ENCODE results near the gene FSHB.
"Not testable (repeated sequence)": the region's sequence is repeated elsewhere in the genome, so short reads cannot be mapped to it uniquely, and the experiment has no call there.

Gene FSHB

GRCh38 chr11:30197869-30198268 is 32.9 kb upstream of the FSHB start:
- no peak overlapping the region for H4K8ac ChIP-seq (ENCODE audit: low read depth, low read length)
- H3K4me3 ChIP-seq (ENCODE audit: low read length in 2 of 2): no peak overlapping the region
- H2BK12ac ChIP-seq (ENCODE audit: low read length): no peak overlapping the region
- H3K4ac ChIP-seq (ENCODE audit: low read length): no peak overlapping the region
- H3K27ac ChIP-seq (replicated peaks; ENCODE audit: low read length): no peak overlapping the region
- H3K9me3 ChIP-seq (replicated peaks in 1 of 2; ENCODE audit: control insufficient read depth in 2 of 2, insufficient read depth in 1 of 2, low read depth in 1 of 2, low read length in 2 of 2): peaks cover 0 to 2% of the 10 kb centered on the region in 2 donors
- DNase-seq (ENCODE audit: low spot score): no peak
- no peak overlapping the region for H3K18ac ChIP-seq (ENCODE audit: low read length)
- H2BK5ac ChIP-seq (ENCODE audit: low read length): no peak overlapping the region
- no peak overlapping the region for H2AK5ac ChIP-seq (ENCODE audit: low read depth, low read length)
- no peak overlapping the region for H3K4me2 ChIP-seq (ENCODE audit: insufficient read depth, low read length, poor library complexity, severe bottlenecking)
- no peak overlapping the region for H3K14ac ChIP-seq (ENCODE audit: low read length)
- no CpG with 5 or more reads among the region's 2 CpGs for WGBS, 2 donors (ENCODE audit: extremely low coverage in 2 of 2, insufficient read length in 2 of 2, insufficient replicate concordance in 1 of 2)
- no peak overlapping the region for H4K91ac ChIP-seq (ENCODE audit: low read depth, low read length, poor library complexity)
- H3K23ac ChIP-seq (ENCODE audit: low read depth, low read length, poor library complexity): no peak overlapping the region
- no peaks in the 10 kb centered on the region for H3K36me3 ChIP-seq (replicated peaks in 1 of 2; ENCODE audit: control insufficient read depth in 2 of 2, insufficient read depth in 2 of 2, low read length in 2 of 2)
- H2BK15ac ChIP-seq (ENCODE audit: low read length): no peak overlapping the region
- no peaks in the 10 kb centered on the region for H3K27me3 ChIP-seq (ENCODE audit: control insufficient read depth in 3 of 3, insufficient read depth in 3 of 3, low read depth in 1 of 3, low read length in 3 of 3)
- H3K79me1 ChIP-seq (ENCODE audit: low read depth, low read length): peaks cover 3% of the 10 kb centered on the region
- H2AFZ ChIP-seq (ENCODE audit: low read length): peak overlapping the region; percentile 61
- no peak overlapping the region for H2BK120ac ChIP-seq (ENCODE audit: low read depth, low read length)
- no peaks in the 10 kb centered on the region for H3K4me1 ChIP-seq (ENCODE audit: control insufficient read depth in 2 of 2, insufficient read depth in 1 of 2, low read depth in 1 of 2, low read length in 2 of 2)
- no peak overlapping the region for H3K9ac ChIP-seq (ENCODE audit: low read depth, low read length, poor library complexity)

GRCh38 chr11:30202989-30203388 is 27.8 kb upstream of the FSHB start:
- H2BK15ac ChIP-seq (ENCODE audit: low read length); H4K91ac ChIP-seq (ENCODE audit: low read depth, low read length, poor library complexity); H3K23ac ChIP-seq (ENCODE audit: low read depth, low read length, poor library complexity); H2AK5ac ChIP-seq (ENCODE audit: low read depth, low read length); H3K9me3 ChIP-seq (replicated peaks in 1 of 2; ENCODE audit: control insufficient read depth in 2 of 2, insufficient read depth in 1 of 2, low read depth in 1 of 2, low read length in 2 of 2); DNase-seq (ENCODE audit: low spot score); H3K18ac ChIP-seq (ENCODE audit: low read length); H3K4me3 ChIP-seq (ENCODE audit: low read length in 2 of 2); H3K79me1 ChIP-seq (ENCODE audit: low read depth, low read length); H3K4me1 ChIP-seq (ENCODE audit: control insufficient read depth in 2 of 2, insufficient read depth in 1 of 2, low read depth in 1 of 2, low read length in 2 of 2); H3K27ac ChIP-seq (replicated peaks; ENCODE audit: low read length); H3K27me3 ChIP-seq (ENCODE audit: control insufficient read depth in 3 of 3, insufficient read depth in 3 of 3, low read depth in 1 of 3, low read length in 3 of 3); H3K36me3 ChIP-seq (replicated peaks in 1 of 2; ENCODE audit: control insufficient read depth in 2 of 2, insufficient read depth in 2 of 2, low read length in 2 of 2); H2BK12ac ChIP-seq (ENCODE audit: low read length); H3K9ac ChIP-seq (ENCODE audit: low read depth, low read length, poor library complexity); H4K8ac ChIP-seq (ENCODE audit: low read depth, low read length); H2BK5ac ChIP-seq (ENCODE audit: low read length); H2BK120ac ChIP-seq (ENCODE audit: low read depth, low read length); H2AFZ ChIP-seq (ENCODE audit: low read length); H3K14ac ChIP-seq (ENCODE audit: low read length); H3K4ac ChIP-seq (ENCODE audit: low read length); H3K4me2 ChIP-seq (ENCODE audit: insufficient read depth, low read length, poor library complexity, severe bottlenecking): not testable (repeated sequence)
- WGBS, 2 donors (ENCODE audit: extremely low coverage in 2 of 2, insufficient read length in 2 of 2, insufficient replicate concordance in 1 of 2): no CpG with 5 or more reads among the region's 6 CpGs

DNA sequence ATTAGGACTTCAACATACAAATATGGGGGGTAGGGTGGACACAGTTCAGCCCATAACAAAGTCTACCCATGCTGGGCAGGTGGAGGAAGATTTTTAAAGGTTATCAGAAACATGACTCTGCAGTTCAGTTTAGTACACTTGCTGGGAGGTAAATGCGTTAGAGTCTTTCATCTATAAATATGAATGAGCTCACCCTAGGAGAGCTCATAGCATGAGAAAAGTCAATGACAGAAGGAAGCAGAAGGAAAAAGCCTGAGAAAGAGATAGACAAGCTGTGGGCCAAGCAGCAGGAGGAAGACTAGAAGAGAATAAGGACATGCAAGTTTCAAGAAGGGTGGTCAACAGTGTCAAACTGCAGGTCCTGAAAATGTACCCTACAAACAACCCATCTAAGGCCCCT is 27.0 kb upstream of the FSHB start:
- H4K91ac ChIP-seq (ENCODE audit: low read depth, low read length, poor library complexity): no peak overlapping the region
- no peaks in the 10 kb centered on the region for H3K36me3 ChIP-seq (replicated peaks in 1 of 2; ENCODE audit: control insufficient read depth in 2 of 2, insufficient read depth in 2 of 2, low read length in 2 of 2)
- H4K8ac ChIP-seq (ENCODE audit: low read depth, low read length): no peak overlapping the region
- H2AFZ ChIP-seq (ENCODE audit: low read length): no peak overlapping the region
- no peak overlapping the region for H2BK15ac ChIP-seq (ENCODE audit: low read length)
- H2AK5ac ChIP-seq (ENCODE audit: low read depth, low read length): no peak overlapping the region
- no peak overlapping the region for H2BK120ac ChIP-seq (ENCODE audit: low read depth, low read length)
- no peaks in the 10 kb centered on the region for H3K27me3 ChIP-seq (ENCODE audit: control insufficient read depth in 3 of 3, insufficient read depth in 3 of 3, low read depth in 1 of 3, low read length in 3 of 3)
- WGBS, 2 donors (ENCODE audit: extremely low coverage in 2 of 2, insufficient read length in 2 of 2, insufficient replicate concordance in 1 of 2): no CpG with 5 or more reads among the region's 1 CpG
- no peak overlapping the region for H3K9ac ChIP-seq (ENCODE audit: low read depth, low read length, poor library complexity)
- no peaks in the 10 kb centered on the region for H3K79me1 ChIP-seq (ENCODE audit: low read depth, low read length)
- H3K9me3 ChIP-seq (replicated peaks in 1 of 2; ENCODE audit: control insufficient read depth in 2 of 2, insufficient read depth in 1 of 2, low read depth in 1 of 2, low read length in 2 of 2): peaks cover 0 to 2% of the 10 kb centered on the region in 2 donors
- no peak overlapping the region for H3K27ac ChIP-seq (replicated peaks; ENCODE audit: low read length)
- no peak overlapping the region for H3K18ac ChIP-seq (ENCODE audit: low read length)
- H2BK5ac ChIP-seq (ENCODE audit: low read length): no peak overlapping the region
- H3K23ac ChIP-seq (ENCODE audit: low read depth, low read length, poor library complexity): no peak overlapping the region
- no peak overlapping the region for H2BK12ac ChIP-seq (ENCODE audit: low read length)
- DNase-seq (ENCODE audit: low spot score): no peak
- H3K14ac ChIP-seq (ENCODE audit: low read length): no peak overlapping the region
- no peak overlapping the region for H3K4me2 ChIP-seq (ENCODE audit: insufficient read depth, low read length, poor library complexity, severe bottlenecking)
- no peaks in the 10 kb centered on the region for H3K4me1 ChIP-seq (ENCODE audit: control insufficient read depth in 2 of 2, insufficient read depth in 1 of 2, low read depth in 1 of 2, low read length in 2 of 2)
- no peak overlapping the region for H3K4ac ChIP-seq (ENCODE audit: low read length)
- H3K4me3 ChIP-seq (ENCODE audit: low read length in 2 of 2): no peak overlapping the region

GRCh38 chr11:30206249-30206996 is 24.4 kb upstream of the FSHB start:
- Histone ChIP-seq H3K4me2 (ENCODE audit: insufficient read depth, low read length, poor library complexity, severe bottlenecking) (no peak overlapping the region), H3K14ac (ENCODE audit: low read length) (no peak overlapping the region), H2AK5ac (ENCODE audit: low read depth, low read length) (no peak overlapping the region), H3K4me3 (ENCODE audit: low read length in 2 of 2) (no peak overlapping the region), H3K27me3 (ENCODE audit: control insufficient read depth in 3 of 3, insufficient read depth in 3 of 3, low read depth in 1 of 3, low read length in 3 of 3) (no peaks in the 10 kb centered on the region), H2BK5ac (ENCODE audit: low read length) (no peak overlapping the region), H4K91ac (ENCODE audit: low read depth, low read length, poor library complexity) (no peak overlapping the region), H2BK15ac (ENCODE audit: low read length) (no peak overlapping the region), H3K18ac (ENCODE audit: low read length) (no peak overlapping the region), H3K79me1 (ENCODE audit: low read depth, low read length) (no peaks in the 10 kb centered on the region), H4K8ac (ENCODE audit: low read depth, low read length) (no peak overlapping the region), H3K9me3 (replicated peaks in 1 of 2; ENCODE audit: control insufficient read depth in 2 of 2, insufficient read depth in 1 of 2, low read depth in 1 of 2, low read length in 2 of 2) (no peaks in the 10 kb centered on the region), H3K36me3 (replicated peaks in 1 of 2; ENCODE audit: control insufficient read depth in 2 of 2, insufficient read depth in 2 of 2, low read length in 2 of 2) (no peaks in the 10 kb centered on the region), H2BK12ac (ENCODE audit: low read length) (no peak overlapping the region), H2BK120ac (ENCODE audit: low read depth, low read length) (no peak overlapping the region), H3K27ac (replicated peaks; ENCODE audit: low read length) (no peak overlapping the region), H2AFZ (ENCODE audit: low read length) (no peak overlapping the region), H3K9ac (ENCODE audit: low read depth, low read length, poor library complexity) (no peak overlapping the region), H3K23ac (ENCODE audit: low read depth, low read length, poor library complexity) (no peak overlapping the region), H3K4me1 (ENCODE audit: control insufficient read depth in 2 of 2, insufficient read depth in 1 of 2, low read depth in 1 of 2, low read length in 2 of 2) (no peaks in the 10 kb centered on the region), H3K4ac (ENCODE audit: low read length) (no peak overlapping the region)
- no CpG with 5 or more reads among the region's 5 CpGs for WGBS, 2 donors (ENCODE audit: extremely low coverage in 2 of 2, insufficient read length in 2 of 2, insufficient replicate concordance in 1 of 2)
- DNase-seq (ENCODE audit: low spot score): no peak
